NCI-H2196 treated with DMSO at 0.1 percent for 48 hours (cell line): ENCODE measurements around the gene SH3BP5.

Source experiments
- DNase-seq: peaks from one replicate; lab custom pipeline; 2025; ENCODE audit not compliant: unreplicated experiment; lab: John Stamatoyannopoulos, UW

Gene SH3BP5

DNA sequence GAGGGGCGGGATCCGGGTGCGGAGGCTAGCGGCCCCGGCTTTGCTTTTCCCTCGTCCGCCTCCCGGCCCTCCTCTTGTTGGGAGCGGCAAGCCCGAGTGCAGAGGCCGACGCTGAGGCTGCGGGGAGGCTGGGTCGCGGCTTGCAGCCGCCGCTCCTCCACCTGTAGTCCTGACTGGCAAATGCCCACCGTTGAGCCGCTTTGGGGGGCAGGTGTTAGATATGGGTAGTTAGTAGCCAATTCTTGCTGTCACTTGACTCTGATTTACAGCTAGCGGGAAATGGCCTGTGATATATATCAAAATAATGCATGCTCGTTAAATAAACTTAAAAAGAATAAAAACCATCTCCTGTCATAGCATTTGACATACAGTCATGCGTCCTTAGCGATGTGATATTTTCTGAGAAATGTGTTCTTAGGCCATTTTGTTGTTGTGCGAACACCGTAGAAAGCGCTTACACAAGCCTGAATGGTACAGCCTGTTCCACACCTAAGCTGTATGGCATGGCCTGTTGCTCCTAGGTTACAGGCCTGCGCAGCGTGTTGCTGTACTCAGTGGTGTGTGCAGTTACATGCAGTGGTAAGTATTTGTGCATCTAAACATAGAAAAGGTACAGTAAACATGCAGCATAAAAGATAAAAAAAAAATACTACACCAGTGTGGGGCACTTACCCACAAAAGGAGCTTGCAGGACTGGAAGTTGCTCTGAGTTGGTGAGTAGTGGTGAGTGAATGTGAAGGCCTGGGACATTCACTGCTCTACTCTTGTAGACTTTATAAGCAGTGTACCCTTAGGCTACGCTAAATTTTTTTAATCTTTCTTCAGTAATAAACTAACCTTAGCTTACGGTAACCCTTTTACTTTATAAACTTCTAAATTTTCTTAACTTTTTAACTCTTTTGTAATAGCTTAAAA, 125.5 kb downstream of the SH3BP5 start:
- DNase-seq = no peak

DNA sequence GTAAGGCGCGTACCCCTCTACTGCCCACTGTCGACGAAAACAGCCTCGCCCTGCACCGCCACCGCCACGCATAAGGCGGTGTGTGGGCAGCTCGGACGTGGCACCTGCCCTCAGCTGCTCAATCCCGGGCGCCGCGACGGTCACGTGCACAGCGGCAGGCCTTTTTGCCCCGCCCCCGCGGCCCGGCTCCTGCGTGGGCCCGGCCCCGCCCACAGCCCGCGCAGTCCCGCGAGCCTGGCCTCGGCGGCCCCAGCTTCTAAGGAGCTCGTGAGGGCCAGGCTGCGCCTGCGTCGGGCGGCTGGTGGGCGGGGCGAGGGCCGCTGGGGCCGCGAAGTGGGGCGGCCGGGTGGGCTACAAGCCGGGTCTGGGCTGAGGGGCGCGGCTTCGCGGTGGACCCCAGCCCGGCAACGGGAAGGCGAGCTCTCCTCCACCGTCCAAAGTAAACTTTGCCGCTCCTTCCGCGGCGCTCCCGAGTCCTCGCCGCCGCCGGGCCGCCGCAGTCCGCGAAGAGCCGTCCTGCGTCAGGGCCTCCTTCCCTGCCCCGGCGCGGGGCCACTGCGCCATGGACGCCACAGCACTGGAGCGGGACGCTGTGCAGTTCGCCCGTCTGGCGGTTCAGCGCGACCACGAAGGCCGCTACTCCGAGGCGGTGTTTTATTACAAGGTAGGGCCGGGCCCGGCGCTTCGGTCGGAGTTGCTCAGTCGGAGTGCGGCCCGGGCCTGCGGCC, 126.3 kb downstream of the SH3BP5 start, which contains the start of gene CAPN7:
CAPN7 (plus strand) TSS at position 313 of the 728 bp plus-strand sequence; CDS start at position 563, 250 bp downstream.
- DNase-seq = no peak

DNA sequence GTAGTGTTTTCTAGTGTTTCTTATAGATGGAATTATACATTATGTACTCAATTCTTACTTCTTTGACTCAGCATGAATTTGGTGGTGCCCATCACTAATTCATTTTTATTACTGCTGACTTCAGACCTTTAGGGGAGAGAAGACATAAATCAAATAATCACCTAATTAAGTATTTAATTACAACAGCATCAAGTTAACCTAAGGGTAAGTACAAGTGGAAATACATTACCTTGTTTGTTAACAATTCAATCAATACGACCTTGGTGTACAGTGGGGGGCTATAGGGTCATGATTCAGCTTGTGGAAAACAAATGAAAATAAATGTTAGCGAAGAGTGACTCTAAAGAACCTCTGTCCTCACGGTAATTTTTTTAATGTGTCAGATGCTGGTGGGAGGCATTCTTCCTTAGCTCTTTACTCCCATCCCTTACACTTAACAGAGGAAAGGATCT, 126.9 kb downstream of the SH3BP5 start:
- DNase-seq = no peak
